GM19193 (cell line): ENCODE results near the gene TUBA1C.

Source experiments
- POLR2A ChIP-seq: IDR thresholded peaks from 4 replicates; pipeline ENCODE4 v1.6.1; 2011; ENCODE audit not compliant: insufficient read depth, insufficient read length; ENCODE audit errors: extremely low read depth

The TUBA1C gene

DNA sequence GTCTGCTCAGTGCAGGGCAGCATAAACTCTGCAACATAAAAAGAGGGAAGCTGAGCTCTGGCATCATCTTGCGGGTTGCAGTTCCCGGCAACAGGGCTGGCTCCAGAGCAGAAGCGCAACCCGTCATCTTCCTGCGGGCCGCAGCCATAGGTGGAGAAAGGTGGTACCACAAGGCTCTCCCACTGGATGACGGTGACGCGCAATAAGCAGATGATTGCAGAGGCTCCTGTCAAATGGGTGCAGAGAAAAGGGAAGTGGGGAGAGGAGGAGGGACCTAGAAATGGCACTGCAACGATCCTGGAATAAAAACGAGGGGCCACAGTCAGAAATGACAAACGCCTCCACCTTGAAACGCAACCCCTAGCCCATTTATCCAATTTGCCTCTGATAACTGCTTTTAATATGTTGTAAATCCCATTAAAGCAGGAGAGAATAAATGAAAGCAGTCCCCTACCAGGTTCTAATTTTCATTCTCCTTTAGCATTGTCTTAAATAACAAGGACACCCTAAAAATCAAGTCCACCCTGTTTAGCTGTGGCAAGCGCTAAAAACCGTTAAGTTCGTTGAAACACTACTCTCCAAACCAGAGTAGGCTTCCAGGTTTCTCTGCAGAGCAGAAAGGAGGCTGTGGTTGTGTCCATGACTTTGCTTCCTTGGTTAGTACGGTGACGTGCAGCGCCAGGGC lies 30.9 kb upstream of the TUBA1C start:
- peak; percentile 58 for TF ChIP-seq POLR2A

DNA sequence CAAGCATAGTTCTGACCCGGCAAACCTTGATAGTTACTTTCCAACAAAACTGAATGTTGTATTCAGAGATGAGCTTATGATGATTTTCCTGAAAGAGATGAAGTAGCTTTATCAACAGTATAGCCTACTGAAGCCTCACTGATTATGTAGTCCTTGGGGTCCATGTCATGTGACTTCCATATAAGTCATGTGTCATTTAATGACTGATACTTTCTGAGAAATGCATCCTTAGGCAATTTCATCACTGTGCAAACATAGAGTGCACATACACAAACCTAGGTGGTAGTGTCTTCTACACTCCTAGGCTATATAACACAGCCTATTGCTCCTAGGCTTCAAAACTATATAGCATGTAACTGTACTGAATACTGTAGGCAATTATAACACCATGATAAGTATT lies 28.5 kb upstream of the TUBA1C start:
- TF ChIP-seq POLR2A: no peak

DNA sequence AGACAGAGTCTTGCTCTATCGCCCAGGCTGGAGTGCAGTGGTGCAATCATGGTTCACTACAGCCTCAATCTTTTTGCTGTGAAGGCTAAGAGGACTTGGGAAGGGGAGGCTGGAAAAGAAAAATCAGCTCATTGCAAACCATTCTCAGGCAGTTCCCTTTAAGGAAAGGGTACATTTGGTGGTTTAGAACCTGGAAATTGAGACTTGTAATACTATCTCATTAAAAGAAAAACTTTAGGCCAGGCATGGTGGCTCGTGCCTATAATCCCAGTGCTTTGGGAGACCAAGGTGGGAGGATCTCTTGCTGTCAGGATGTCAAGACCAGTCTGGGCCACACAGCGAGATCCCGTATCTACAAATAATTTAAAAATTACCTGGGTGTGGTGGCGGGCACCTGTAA lies 21.3 kb upstream of the TUBA1C start:
- TF ChIP-seq POLR2A: no peak

DNA sequence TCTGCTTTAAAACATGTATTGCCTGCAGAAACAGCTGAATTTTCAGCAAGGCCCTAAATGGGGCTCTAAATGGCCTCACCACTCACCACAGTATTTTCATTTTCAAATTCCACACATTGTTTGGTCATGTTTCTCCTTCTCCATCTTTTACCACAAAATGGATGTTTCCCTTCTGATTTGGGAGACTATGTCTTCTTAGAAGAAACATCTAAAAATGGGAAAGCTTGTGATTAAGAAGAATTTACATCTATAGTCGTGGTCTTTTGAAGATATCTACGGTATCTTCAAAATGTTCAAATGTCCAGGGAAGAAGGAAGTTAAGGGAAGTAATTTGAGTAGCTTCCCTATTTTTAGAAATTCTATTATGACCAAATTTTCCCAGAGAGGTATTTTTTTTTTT lies 20.7 kb upstream of the TUBA1C start:
- no peak for TF ChIP-seq POLR2A

DNA sequence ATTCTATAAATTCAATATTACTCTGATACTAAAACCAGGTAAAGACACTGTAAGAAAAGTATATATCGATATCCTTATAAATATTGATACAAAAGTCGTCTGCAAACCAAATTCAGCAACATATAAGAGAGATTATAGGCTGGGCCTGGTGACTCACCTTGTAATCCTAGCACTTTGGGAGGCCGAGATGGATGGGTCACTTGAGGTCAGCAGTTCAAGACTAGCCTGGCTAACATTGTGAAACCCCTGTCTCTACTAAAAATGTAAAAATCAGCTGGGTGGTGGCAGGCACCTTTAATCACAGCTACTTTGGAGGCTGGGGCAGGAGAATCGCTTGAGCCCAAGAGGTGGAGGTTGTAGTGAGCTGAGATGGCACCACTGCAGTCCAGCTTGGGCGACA lies 13.5 kb upstream of the TUBA1C start:
- no peak for TF ChIP-seq POLR2A

DNA sequence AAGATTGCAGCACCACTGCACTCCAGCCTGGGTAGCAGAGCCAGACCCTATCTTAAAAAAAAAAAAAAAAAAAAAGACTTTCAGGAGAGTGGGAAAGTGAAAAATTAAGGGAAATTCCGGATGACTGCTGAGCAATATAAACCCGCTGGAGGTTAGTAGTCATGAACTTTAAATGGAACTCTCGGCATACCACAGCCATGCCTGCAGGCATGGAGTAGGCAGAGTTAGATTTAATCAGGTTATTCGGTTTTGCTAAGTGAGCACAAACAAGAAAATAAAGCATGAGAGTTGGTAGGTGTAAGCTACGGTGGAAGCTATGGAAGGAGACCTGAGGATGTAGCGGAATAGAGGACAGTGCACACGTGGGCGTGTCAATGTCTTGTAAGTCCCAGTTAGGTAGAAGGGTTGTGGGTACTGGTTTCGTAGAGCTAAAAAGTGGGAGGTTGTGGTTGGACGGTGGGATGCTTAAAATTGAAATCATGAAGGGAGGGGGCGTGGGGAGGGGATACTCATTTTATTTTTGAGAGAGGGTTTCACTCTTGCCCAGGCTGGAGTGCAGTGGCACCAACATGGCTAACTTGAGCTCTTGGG lies 11.8 kb upstream of the TUBA1C start:
- TF ChIP-seq POLR2A: no peak

DNA sequence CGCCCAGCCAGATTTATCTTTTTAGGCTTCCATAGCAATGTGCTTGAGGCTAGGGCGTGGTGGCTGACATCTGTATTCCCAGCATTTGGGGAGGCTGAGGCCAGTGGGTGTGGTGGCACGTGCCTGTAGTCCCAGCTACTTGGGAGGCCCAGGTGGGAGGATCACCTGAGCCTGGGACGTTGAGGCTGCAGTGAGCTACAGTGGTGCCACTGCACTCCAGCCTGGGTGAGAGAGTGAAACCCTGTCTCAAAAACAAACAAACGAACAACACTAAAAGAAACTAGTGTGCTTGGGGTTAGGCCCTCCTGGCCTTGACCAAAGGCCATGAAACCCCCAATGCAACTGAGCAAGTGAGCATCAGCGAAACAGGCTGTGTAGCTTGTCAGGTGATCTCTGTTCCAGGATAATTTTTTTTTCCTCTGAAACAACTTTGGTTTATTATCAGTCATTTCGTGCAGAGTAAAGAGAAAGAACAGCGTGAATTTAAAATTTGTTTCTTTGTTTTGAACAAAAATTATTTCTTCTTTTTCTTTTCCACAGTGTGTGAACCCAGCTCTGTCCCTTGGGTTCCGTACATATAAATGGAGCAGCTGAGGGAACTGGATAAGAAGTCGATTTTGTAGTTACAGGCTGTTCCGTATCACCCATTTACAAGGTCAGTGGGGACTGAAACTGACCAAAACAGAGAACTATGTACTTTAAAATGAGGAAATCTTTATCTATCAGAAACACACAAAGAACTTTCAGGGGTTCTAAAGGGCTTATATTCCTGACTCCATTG lies 8.8 kb upstream of the TUBA1C start:
- TF ChIP-seq POLR2A: no peak

DNA sequence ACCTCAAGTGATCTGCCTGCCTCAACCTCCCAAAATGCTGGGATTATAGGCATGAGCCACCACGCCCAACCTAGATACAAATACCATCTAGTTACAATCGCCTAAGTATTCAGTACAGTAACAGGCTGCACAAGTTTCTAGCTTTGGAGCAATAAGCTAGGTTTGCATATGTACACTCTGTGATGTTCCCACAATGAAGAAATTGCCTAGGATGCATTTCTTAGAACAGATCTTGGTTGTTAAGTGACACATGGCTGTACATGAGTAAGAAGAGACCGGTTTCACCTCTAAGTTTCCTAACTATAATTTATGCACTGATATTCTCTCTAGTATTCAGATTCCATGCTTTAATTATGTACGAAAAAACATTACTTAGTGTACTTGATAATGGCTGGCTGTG lies 5.4 kb upstream of the TUBA1C start:
- TF ChIP-seq POLR2A: no peak

DNA sequence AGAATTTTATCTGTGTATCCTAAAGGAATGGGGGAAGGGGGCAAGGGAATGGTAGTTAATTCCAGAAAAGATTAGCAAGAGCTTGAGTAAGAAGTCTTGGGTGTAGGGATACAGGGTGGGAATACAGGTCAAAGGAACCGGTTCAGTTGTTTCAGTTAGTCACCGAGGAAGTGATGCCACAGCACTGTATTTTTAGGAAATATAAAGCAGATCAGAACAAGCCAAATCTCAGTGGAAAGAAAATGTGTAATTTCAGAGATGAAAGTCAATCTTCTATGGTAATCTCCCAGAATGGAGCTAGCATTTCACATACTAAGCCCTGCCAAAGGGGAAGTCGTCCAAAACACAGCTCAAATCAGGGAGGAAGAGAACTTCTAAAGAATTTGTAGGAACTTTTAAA lies 4.7 kb upstream of the TUBA1C start:
- TF ChIP-seq POLR2A: no peak

DNA sequence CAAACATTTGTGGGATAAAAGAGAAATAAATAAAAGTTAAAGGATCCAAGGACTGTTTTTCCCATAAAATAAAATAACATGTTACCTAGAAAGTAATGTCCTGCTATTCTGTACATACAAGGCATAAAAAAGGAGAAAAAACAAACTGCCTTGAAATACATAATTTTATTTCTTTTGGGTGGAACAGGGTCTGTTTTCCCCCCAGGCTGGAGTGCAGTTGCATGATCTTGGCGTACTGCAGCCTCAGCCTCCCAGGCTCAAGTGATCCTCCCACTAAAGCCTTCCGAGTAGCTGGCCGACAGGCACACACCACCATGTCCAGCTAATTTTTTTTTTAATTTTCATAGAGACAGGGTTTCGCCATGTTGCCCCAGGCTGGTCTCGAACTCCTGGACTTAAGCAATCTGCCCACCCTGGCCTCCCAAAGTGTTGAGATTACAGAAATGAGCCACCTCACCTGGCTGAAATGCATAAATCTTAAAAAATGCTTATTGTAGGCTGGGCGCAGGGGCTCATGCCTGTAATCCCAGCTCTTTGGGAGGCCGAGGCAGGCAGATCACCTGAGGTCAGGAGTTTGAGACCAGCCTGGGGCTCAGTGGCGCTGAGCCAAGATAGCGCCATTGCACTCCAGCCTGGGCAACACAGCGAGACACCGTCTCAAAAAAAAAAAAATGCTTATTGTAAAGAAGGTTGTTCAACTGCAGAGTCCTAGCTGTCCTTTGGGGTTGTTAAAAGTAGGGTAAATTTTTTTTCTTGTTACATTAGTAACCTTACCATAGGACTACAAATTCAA lies 4.1 kb upstream of the TUBA1C start:
- no peak for TF ChIP-seq POLR2A

DNA sequence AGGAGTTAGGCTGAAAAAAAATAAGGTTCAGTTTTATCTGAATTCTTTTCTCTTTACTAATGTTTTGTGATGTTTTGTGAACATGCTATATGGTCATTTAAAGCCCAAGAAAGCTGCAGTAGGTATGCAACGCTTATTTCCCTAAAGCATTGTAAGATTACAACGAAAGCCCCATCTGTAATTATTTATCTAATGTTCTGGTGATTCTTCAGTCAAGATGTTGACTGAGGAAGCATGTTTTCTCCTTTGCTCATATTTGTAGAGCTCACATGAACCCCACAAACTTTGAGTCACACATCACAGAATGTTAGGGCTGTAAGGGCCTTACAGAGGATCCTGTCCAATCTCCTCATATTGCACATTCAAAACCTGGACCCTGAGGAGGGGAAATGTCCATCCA lies 3.2 kb upstream of the TUBA1C start:
- TF ChIP-seq POLR2A: no peak

DNA sequence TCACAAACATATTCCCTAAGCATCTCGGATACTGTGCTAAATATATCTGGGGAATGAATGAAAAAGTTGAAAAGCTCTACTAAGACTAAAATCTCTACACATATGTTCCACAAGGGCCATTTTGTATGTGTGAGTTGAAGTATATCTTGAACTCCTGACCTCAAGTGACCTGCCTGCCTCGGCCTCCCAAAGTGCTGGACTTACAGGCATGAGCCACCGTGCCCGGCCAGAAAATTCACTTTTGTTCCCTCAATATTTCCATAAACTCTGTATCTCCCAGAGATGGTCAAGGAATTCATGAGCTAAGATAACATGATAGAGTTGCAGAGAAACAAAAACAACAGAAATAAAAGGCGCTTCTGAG lies 1.5 kb upstream of the TUBA1C start:
- no peak for TF ChIP-seq POLR2A

DNA sequence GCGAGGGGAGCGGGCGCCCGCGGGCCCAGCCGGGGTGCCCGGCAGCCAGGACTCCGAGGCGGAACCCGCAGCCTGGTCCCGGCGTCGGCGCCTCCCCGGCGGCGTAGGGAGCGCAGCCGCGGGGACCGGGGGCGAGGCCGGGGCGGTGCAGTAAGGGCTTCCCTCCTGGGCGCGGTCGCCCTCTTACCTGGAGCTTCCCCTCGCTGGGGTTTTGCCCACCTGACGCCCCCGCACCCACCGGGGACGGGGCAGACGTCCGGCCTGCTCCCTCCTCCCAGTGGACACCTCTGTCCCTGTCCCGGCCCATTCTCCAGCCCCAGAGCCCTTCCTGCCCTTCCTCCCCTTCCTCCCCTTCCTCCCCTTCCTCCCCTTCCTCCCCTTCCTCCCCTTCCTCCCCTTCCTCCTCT lies 413 bp upstream of the TUBA1C start:
- no peak for TF ChIP-seq POLR2A

DNA sequence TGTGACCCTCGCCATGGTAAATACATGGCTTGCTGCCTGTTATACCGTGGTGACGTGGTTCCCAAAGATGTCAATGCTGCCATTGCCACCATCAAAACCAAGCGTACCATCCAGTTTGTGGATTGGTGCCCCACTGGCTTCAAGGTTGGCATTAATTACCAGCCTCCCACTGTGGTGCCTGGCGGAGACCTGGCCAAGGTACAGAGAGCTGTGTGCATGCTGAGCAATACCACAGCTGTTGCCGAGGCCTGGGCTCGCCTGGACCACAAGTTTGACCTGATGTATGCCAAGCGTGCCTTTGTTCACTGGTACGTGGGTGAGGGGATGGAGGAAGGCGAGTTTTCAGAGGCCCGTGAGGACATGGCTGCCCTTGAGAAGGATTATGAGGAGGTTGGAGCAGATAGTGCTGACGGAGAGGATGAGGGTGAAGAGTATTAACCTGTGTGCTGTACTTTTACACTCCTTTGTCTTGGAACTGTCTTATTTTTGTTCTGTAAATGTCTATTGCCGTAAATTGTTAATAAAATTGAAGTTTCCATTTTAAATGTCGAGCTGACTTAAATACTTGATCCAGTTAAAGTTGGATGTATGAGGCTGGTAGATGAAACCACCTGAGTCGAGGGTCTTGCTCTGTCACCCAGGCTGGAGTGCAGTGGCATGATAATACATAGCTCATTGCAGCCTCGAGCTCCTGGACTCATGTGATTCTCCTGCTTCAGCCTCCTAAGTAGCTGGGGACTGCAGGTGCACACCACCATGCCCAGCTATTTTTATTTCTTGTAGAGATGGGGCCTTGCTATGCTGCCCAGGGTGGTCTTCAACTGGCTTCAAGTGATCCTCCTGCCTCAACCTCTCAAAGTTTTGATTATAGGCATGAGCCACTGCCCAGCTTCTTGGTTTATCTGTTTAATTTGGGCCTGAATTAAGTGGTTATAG lies 8.2 kb downstream of the TUBA1C start:
- peak; percentile 15 for TF ChIP-seq POLR2A
